HepG2 (cell line): ENCODE measurements around the gene OR6S1. TPM values are rescaled to one million over a fixed set of nuclear protein-coding genes. Genes with fewer than 3 reads are reported as not detected.

Experiments
- ADNP ChIP-seq: sonication (generic); formaldehyde crosslinking; IDR thresholded peaks from 2 replicates; pipeline ENCODE4 v1.4.0; 2020; ENCODE audit warnings: missing genetic modification reagents
- AGO2 ChIP-seq: fragments of 200-400 bp; formaldehyde crosslinking; optimal IDR thresholded peaks from 2 replicates; pipeline ENCODE3; 2017; ENCODE audit warnings: mild to moderate bottlenecking, low read depth, low read length, moderate library complexity
- ATRX ChIP-seq: sonication (generic); formaldehyde crosslinking; IDR thresholded peaks from 2 replicates; pipeline ENCODE4 v1.4.0; 2020; ENCODE audit warnings: missing genetic modification reagents, borderline replicate concordance
- FOXA3 ChIP-seq: IDR thresholded peaks from 2 replicates; pipeline ENCODE4 v1.6.1; 2016; ENCODE audit warnings: missing genetic modification reagents, missing compliant biosample characterization
- GLI4 ChIP-seq: sonication (generic); formaldehyde crosslinking; IDR thresholded peaks from 2 replicates; pipeline ENCODE4 v1.5.1; 2020; ENCODE audit warnings: missing genetic modification reagents, mild to moderate bottlenecking, moderate library complexity, borderline replicate concordance
- ISX ChIP-seq: sonication (generic); formaldehyde crosslinking; conservative IDR thresholded peaks from 2 replicates; pipeline ENCODE4 v1.5.0; 2020; ENCODE audit warnings: missing genetic modification reagents
- JUNB ChIP-seq: sonication (generic); formaldehyde crosslinking; IDR thresholded peaks from 2 replicates; pipeline ENCODE4 v1.8.0; 2022; ENCODE audit warnings: missing genetic modification reagents, mild to moderate bottlenecking, borderline replicate concordance
- LRRFIP1 ChIP-seq: sonication (generic); formaldehyde crosslinking; conservative IDR thresholded peaks from 2 replicates; pipeline ENCODE4 v1.4.0; 2020; ENCODE audit warnings: missing genetic modification reagents
- MAFG ChIP-seq: sonication (generic); formaldehyde crosslinking; IDR thresholded peaks from 2 replicates; pipeline ENCODE4 v1.5.1; 2020; ENCODE audit warnings: mild to moderate bottlenecking, missing genetic modification reagents
- MXI1 ChIP-seq: IDR thresholded peaks from 3 replicates; pipeline ENCODE4 v1.6.1; 2012; ENCODE audit warnings: low read depth, low read length, inconsistent platforms, borderline replicate concordance
- NPAS2 ChIP-seq: sonication (generic); formaldehyde crosslinking; IDR thresholded peaks from 2 replicates; pipeline ENCODE4 v1.8.0; 2022; ENCODE audit warnings: mild to moderate bottlenecking, missing genetic modification reagents, borderline replicate concordance
- RARG ChIP-seq: sonication (generic); formaldehyde crosslinking; IDR thresholded peaks from 2 replicates; pipeline ENCODE4 v1.4.0; 2020; ENCODE audit warnings: low read depth, mild to moderate bottlenecking, missing genetic modification reagents
- SMARCC2 ChIP-seq: fragments of 450-650 bp; IDR thresholded peaks from 2 replicates; pipeline ENCODE4 v1.6.1; 2017; ENCODE audit warnings: antibody characterized with exemption, mild to moderate bottlenecking
- SRY ChIP-seq: sonication (generic); formaldehyde crosslinking; IDR thresholded peaks from 2 replicates; pipeline ENCODE4 v1.8.0; 2022; ENCODE audit warnings: mild to moderate bottlenecking, missing genetic modification reagents
- TRIM22 ChIP-seq: fragments of 450-650 bp; IDR thresholded peaks from 2 replicates; pipeline ENCODE4 v1.6.1; 2017
- TSC22D2 ChIP-seq: sonication (generic); formaldehyde crosslinking; IDR thresholded peaks from 2 replicates; pipeline ENCODE4 v1.5.1; 2020; ENCODE audit warnings: missing genetic modification reagents, mild to moderate bottlenecking, borderline replicate concordance
- ZFP1 ChIP-seq: IDR thresholded peaks from 2 replicates; pipeline ENCODE4 v1.6.1; 2016
- ZNF121 ChIP-seq: sonication (generic); formaldehyde crosslinking; IDR thresholded peaks from 2 replicates; pipeline ENCODE4 v1.5.0; 2020; ENCODE audit warnings: mild to moderate bottlenecking, missing genetic modification reagents
- ZNF207 ChIP-seq: fragments of 450-650 bp; IDR thresholded peaks from 2 replicates; pipeline ENCODE4 v1.6.1; 2016; ENCODE audit warnings: antibody characterized with exemption, borderline replicate concordance
- ZNF234 ChIP-seq: sonication (generic); formaldehyde crosslinking; conservative IDR thresholded peaks from 2 replicates; pipeline ENCODE4 v1.5.1; 2020; ENCODE audit warnings: mild to moderate bottlenecking, missing genetic modification reagents
- ZNF335 ChIP-seq: sonication (generic); formaldehyde crosslinking; IDR thresholded peaks from 2 replicates; pipeline ENCODE4 v1.4.0; 2020; ENCODE audit warnings: missing genetic modification reagents
- ZNF432 ChIP-seq: sonication (generic); formaldehyde crosslinking; IDR thresholded peaks from 2 replicates; pipeline ENCODE4 v1.5.0; 2020; ENCODE audit warnings: missing genetic modification reagents, mild to moderate bottlenecking, borderline replicate concordance
- ZNF513 ChIP-seq: sonication (generic); formaldehyde crosslinking; conservative IDR thresholded peaks from 2 replicates; pipeline ENCODE4 v1.5.0; 2020; ENCODE audit warnings: missing genetic modification reagents
- polyA plus RNA-seq, 8 experiments: library from polyadenylated mRNA; depleted of rRNA in 3 of 8; stranded (reverse) in 7 of 8; unstranded in 1 of 8; fragments of >200 nt; fragmentation: Illumina TruSeq in 4 of 8; extraction: Trizol in 4 of 8; gene quantifications; 2 replicates each; pipeline versions ENCODE4 v1.2.1 to v1.2.3, GENCODE V29; 2011 to 2016; ENCODE audit warnings: low read depth in 4 of 8, missing spikeins in 1 of 8, mixed read lengths in 1 of 8; ENCODE audit not compliant: insufficient read depth in 1 of 8
- total RNA-seq, 5 experiments: library from RNA; depleted of rRNA; stranded (reverse); fragments of >200 nt; fragmentation: Illumina TruSeq; extraction: Trizol; gene quantifications; 2 replicates each; pipeline ENCODE4 v1.2.3, GENCODE V29; 2016; ENCODE audit warnings: low read depth in 1 of 5
- TF ChIP-seq, protein P1 (sequence below): IDR thresholded peaks from 2 replicates; pipeline ENCODE4 v1.6.1; 2016; ENCODE audit warnings: missing genetic modification reagents, missing compliant biosample characterization

The OR6S1 gene
- total and polyA plus RNA-seq, 2 of the 13 experiments (the other 11 are each of a cell fraction or from before 2014, with no cell fraction given) = 0.09 TPM; not detected in 1

- TF ChIP-seq ZNF335 (CRISPR knock-in tag) (no peak), LRRFIP1 (CRISPR knock-in tag) (no peak), GLI4 (CRISPR knock-in tag) (no peak), MAFG (no peak), SRY (CRISPR knock-in tag) (no peak), ZNF121 (CRISPR knock-in tag) (no peak), ISX (CRISPR knock-in tag) (no peak), ZFP1 (CRISPR knock-in tag) (peak; percentile 17; the same call in 1 of the 2 replicates), TSC22D2 (CRISPR knock-in tag) (no peak), FOXA3 (CRISPR knock-in tag) (peak; percentile 92), ZNF513 (CRISPR knock-in tag) (no peak), SMARCC2 (no peak), MXI1 (no peak; the same call in 2 of the 3 replicates), ATRX (CRISPR knock-in tag) (no peak), NPAS2 (CRISPR knock-in tag) (no peak), ADNP (no peak), TRIM22 (no peak), ZNF432 (CRISPR knock-in tag) (no peak), ZNF234 (no peak), ZNF207 (no peak), RARG (CRISPR knock-in tag) (no peak), JUNB (CRISPR knock-in tag) (peak; percentile 86; the same call in 1 of the 2 replicates), AGO2 (no peak)
- TF ChIP-seq, protein P1, sequence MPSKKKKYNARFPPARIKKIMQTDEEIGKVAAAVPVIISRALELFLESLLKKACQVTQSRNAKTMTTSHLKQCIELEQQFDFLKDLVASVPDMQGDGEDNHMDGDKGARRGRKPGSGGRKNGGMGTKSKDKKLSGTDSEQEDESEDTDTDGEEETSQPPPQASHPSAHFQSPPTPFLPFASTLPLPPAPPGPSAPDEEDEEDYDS (CRISPR knock-in tag) = no peak; the same call in 1 of the 2 replicates
Measured at GRCh38 chr14:20671597-20672283, 30.2 kb upstream of the OR6S1 start (continued).
